NCI-H1092 treated with DMSO at 0.1 percent for 48 hours (cell line): ENCODE measurements around the gene ADAT3.

Experiments
- DNase-seq: peaks from one replicate; lab custom pipeline; 2025; lab: John Stamatoyannopoulos, UW

The ADAT3 gene

GRCh38 chr19:1957562-1958248 is 52.5 kb downstream of the ADAT3 start:
- DNase-seq: no peak

- DNase-seq: no peak
Measured at GRCh38 chr19:1959928-1960589, 54.9 kb downstream of the ADAT3 start.

GRCh38 chr19:1961000-1961883 is 56.0 kb downstream of the ADAT3 start:
- no peak for DNase-seq

- DNase-seq: no peak
Measured at GRCh38 chr19:1962674-1963073, 57.5 kb downstream of the ADAT3 start.
